GM23338 (cell line): ENCODE measurements around the gene EP400. TPM values are rescaled to one million over a fixed set of nuclear protein-coding genes. Genes with fewer than 3 reads are reported as not detected.

Experiments used
- ATAC-seq: fragments of 200-7000 bp; cut with Tn5 transposase; 3 replicates; pipeline ENCODE4 v1.9.1; 2020
- DNase-seq: peaks from one replicate; pipeline ENCODE4 v3.0.0-alpha.2; 2015; ENCODE audit warnings: low spot score
- H2AFZ ChIP-seq: fragments of 200-600 bp; sonication (generic); 2 replicates; pipeline ENCODE4 v1.8.0; 2016; ENCODE audit warnings: antibody characterized with exemption, mild to moderate bottlenecking, moderate library complexity
- H3F3A ChIP-seq: fragments of 200-600 bp; sonication (generic); replicated peaks from 2 replicates; pipeline ENCODE4 v1.8.0; 2017; ENCODE audit warnings: antibody characterized with exemption, mixed run types, low read depth
- H3K27ac ChIP-seq: fragments of 200-600 bp; sonication (generic); 2 replicates; pipeline ENCODE4 v1.6.1; 2016; ENCODE audit warnings: low read depth
- H3K27me3 ChIP-seq: fragments of 200-600 bp; sonication (generic); 2 replicates; pipeline ENCODE4 v1.8.0; 2016; ENCODE audit warnings: mild to moderate bottlenecking, mixed run types, moderate library complexity; ENCODE audit not compliant: insufficient read depth
- H3K36me3 ChIP-seq: fragments of 200-600 bp; sonication (generic); 2 replicates; pipeline ENCODE4 v1.8.0; 2016; ENCODE audit warnings: mild to moderate bottlenecking; ENCODE audit not compliant: insufficient read depth
- H3K4me1 ChIP-seq: fragments of 200-600 bp; sonication (generic); 2 replicates; pipeline ENCODE4 v1.8.0; 2016; ENCODE audit warnings: mild to moderate bottlenecking, moderate library complexity; ENCODE audit not compliant: insufficient read depth
- H3K4me2 ChIP-seq: fragments of 200-600 bp; sonication (generic); 2 replicates; pipeline ENCODE4 v1.7.1; 2017; ENCODE audit warnings: mixed run types
- H3K4me3 ChIP-seq: fragments of 200-600 bp; sonication (generic); 2 replicates; pipeline ENCODE4 v1.6.1; 2016; ENCODE audit warnings: mixed run types
- H3K79me2 ChIP-seq: fragments of 200-600 bp; sonication (generic); replicated peaks from 2 replicates; pipeline ENCODE4 v1.8.0; 2017; ENCODE audit warnings: mild to moderate bottlenecking; ENCODE audit not compliant: insufficient read depth
- H3K9me2 ChIP-seq: fragments of 200-600 bp; sonication (generic); 2 replicates; pipeline ENCODE4 v1.8.0; 2017; ENCODE audit not compliant: insufficient read depth
- H4K20me1 ChIP-seq: fragments of 200-600 bp; sonication (generic); replicated peaks from 2 replicates; pipeline ENCODE4 v1.8.0; 2017; ENCODE audit warnings: mild to moderate bottlenecking; ENCODE audit not compliant: insufficient read depth
- H3K27ac Mint-ChIP-seq: 2 replicates; pipeline ENCODE4 v1.8.0; 2020; ENCODE audit warnings: inconsistent platforms, mild to moderate bottlenecking, moderate library complexity, mixed read lengths
- H3K27me3 Mint-ChIP-seq: 3 replicates; pipeline ENCODE4 v1.8.0; 2022; ENCODE audit warnings: low read depth, mild to moderate bottlenecking, moderate library complexity, mixed read lengths, inconsistent platforms; ENCODE audit not compliant: insufficient read depth, poor library complexity
- H3K36me3 Mint-ChIP-seq: 3 replicates; pipeline ENCODE4 v1.8.0; 2021; ENCODE audit warnings: low read depth, mild to moderate bottlenecking, inconsistent platforms, moderate library complexity, mixed read lengths
- H3K4me1 Mint-ChIP-seq: 3 replicates; pipeline ENCODE4 v1.8.0; 2020; ENCODE audit warnings: mild to moderate bottlenecking, inconsistent platforms, mixed read lengths
- H3K4me3 Mint-ChIP-seq: 3 replicates; pipeline ENCODE4 v1.8.0; 2021; ENCODE audit warnings: moderate library complexity, mild to moderate bottlenecking, inconsistent platforms, mixed read lengths
- H3K9me3 Mint-ChIP-seq: 3 replicates; pipeline ENCODE4 v1.8.0; 2020; ENCODE audit warnings: moderate library complexity, mild to moderate bottlenecking, inconsistent platforms, mixed read lengths
- CTCF ChIP-seq, 2 experiments: fragments of 200-600 bp in 1 of 2; sonication (generic) in 1 of 2; conservative IDR thresholded peaks; 2 replicates each; pipeline versions ENCODE4 v1.5.1 to v1.6.1; 2016 to 2017; ENCODE audit warnings: antibody characterized with exemption in 2 of 2, low read depth in 2 of 2, mild to moderate bottlenecking in 2 of 2, moderate library complexity in 1 of 2
- ETS1 ChIP-seq: IDR thresholded peaks from 2 replicates; pipeline ENCODE4 v1.6.1; 2016; ENCODE audit warnings: antibody characterized with exemption
- EZH2 ChIP-seq: fragments of 200-600 bp; sonication (generic); IDR thresholded peaks from one replicate; pipeline ENCODE4 v1.8.0; 2017; ENCODE audit warnings: antibody characterized with exemption, mild to moderate bottlenecking, low read depth; ENCODE audit not compliant: unreplicated experiment
- JUNB ChIP-seq: IDR thresholded peaks from one replicate; pipeline ENCODE4 v1.6.1; 2016; ENCODE audit warnings: antibody characterized with exemption; ENCODE audit not compliant: unreplicated experiment
- NANOG ChIP-seq: IDR thresholded peaks from 2 replicates; pipeline ENCODE4 v1.6.1; 2016; ENCODE audit warnings: antibody characterized with exemption, borderline replicate concordance
- POLR2AphosphoS5 ChIP-seq: IDR thresholded peaks from 2 replicates; pipeline ENCODE4 v1.6.1; 2016; ENCODE audit warnings: antibody characterized with exemption, low read depth
- REST ChIP-seq: IDR thresholded peaks from one replicate; pipeline ENCODE4 v1.6.1; 2018; ENCODE audit warnings: antibody characterized with exemption; ENCODE audit not compliant: unreplicated experiment
- ZNF331 ChIP-seq: fragments of 250-450 bp; sonication (Bioruptor Pico); IDR thresholded peaks from 2 replicates; pipeline ENCODE4 v1.5.0; 2020; ENCODE audit warnings: low read depth, mild to moderate bottlenecking, moderate library complexity
- polyA plus RNA-seq: library from polyadenylated mRNA; unstranded; fragments of >200 nt; fragmentation: Nextera tagmentation; extraction: Ambion mirVana; gene quantifications from 2 replicates; pipeline ENCODE4 v1.2.1, GENCODE V29; 2016
- total RNA-seq: library from RNA; depleted of rRNA; stranded (reverse); fragments of >200 nt; shearing (Covaris generic); gene quantifications from 2 replicates; pipeline ENCODE4 v1.2.3, GENCODE V29; 2014

EP400 gene
- total and polyA plus RNA-seq, 2 experiments from 2014 or later = 26.3 to 57.2 TPM

GRCh38 chr12:132100306-132101065 is 150.7 kb downstream of the EP400 start:
- peaks cover 12% of the 10 kb centered on the region; the same call in 1 of the 2 replicates for H4K20me1 ChIP-seq
- no peak for ATAC-seq

GRCh38 chr12:132102297-132102696 is 152.6 kb downstream of the EP400 start:
- H3K27ac Mint-ChIP-seq = no peak overlapping the region
- H3K27me3 ChIP-seq = no peaks in the 10 kb centered on the region
- H3K4me2 ChIP-seq = no peak overlapping the region
- DNase-seq (no peak), ATAC-seq (no peak)
- peaks cover 19% of the 10 kb centered on the region; the same call in 1 of the 2 replicates for H3K79me2 ChIP-seq
- H3K9me2 ChIP-seq = no peaks in the 10 kb centered on the region
- H3K4me1 ChIP-seq = no peaks in the 10 kb centered on the region
- no peaks in the 10 kb centered on the region; the same call in 1 of the 3 replicates for H3K9me3 Mint-ChIP-seq
- no peak overlapping the region for H3K4me3 ChIP-seq
- peaks cover 8% of the 10 kb centered on the region; the same call in 2 of the 3 replicates for H3K4me1 Mint-ChIP-seq
- H3K4me3 Mint-ChIP-seq = no peak overlapping the region
- H3K27ac ChIP-seq = no peak overlapping the region
- H3F3A ChIP-seq = no peaks in the 10 kb centered on the region
- peaks cover 32% of the 10 kb centered on the region for H3K36me3 Mint-ChIP-seq
- H4K20me1 ChIP-seq = peaks cover 11% of the 10 kb centered on the region; the same call in 1 of the 2 replicates
- 0 out of 2 replicates have a peak, but pooled peaks cover 6% of the 10 kb centered on the region for H3K36me3 ChIP-seq
- H3K27me3 Mint-ChIP-seq = peaks cover 5% of the 10 kb centered on the region
- H2AFZ ChIP-seq = no peak overlapping the region
- TF ChIP-seq REST = no peak
- no peak for TF ChIP-seq CTCF (conservative IDR thresholded peaks at IDR 0.05; ENCODE audit: low read depth in 2 of 2)
- no peak for TF ChIP-seq JUNB
- TF ChIP-seq NANOG = no peak
- no peak for TF ChIP-seq POLR2AphosphoS5
- no peak for TF ChIP-seq ZNF331
- TF ChIP-seq ETS1 = no peak

More at GRCh38 chr12:132100306-132101065, 150.7 kb downstream of the EP400 start:
- H3K36me3 Mint-ChIP-seq = peaks cover 38% of the 10 kb centered on the region
- no peak overlapping the region for H3K27ac Mint-ChIP-seq
- Histone ChIP-seq H3F3A (no peaks in the 10 kb centered on the region), H3K27ac (no peak overlapping the region), H2AFZ (no peak overlapping the region), H3K27me3 (no peaks in the 10 kb centered on the region), H3K4me1 (no peaks in the 10 kb centered on the region), H3K36me3 (no peaks in the 10 kb centered on the region; the same call in 1 of the 2 replicates), H3K79me2 (peaks cover 25% of the 10 kb centered on the region; the same call in 1 of the 2 replicates), H3K9me2 (no peaks in the 10 kb centered on the region), H3K4me3 (no peak overlapping the region), H3K4me2 (no peak overlapping the region)
- TF ChIP-seq ETS1 (no peak), ZNF331 (no peak), EZH2 (no peak)
- H3K27me3 Mint-ChIP-seq = peaks cover 9% of the 10 kb centered on the region
- H3K4me3 Mint-ChIP-seq = no peak overlapping the region
- no peak for DNase-seq
- peaks cover 10% of the 10 kb centered on the region for H3K9me3 Mint-ChIP-seq
- H3K4me1 Mint-ChIP-seq = peaks cover 8% of the 10 kb centered on the region; the same call in 2 of the 3 replicates
